Spleen (tissue), 11 donors: ENCODE results near the gene SPACDR. TPM values are rescaled to one million over a fixed set of nuclear protein-coding genes. Genes with fewer than 3 reads are reported as not detected.

Experiments used
- DNase-seq: peaks from one replicate; pipeline ENCODE4 v3.0.0-alpha.2; 2020
- H3K27ac ChIP-seq, 8 donors: fragments of 200-600 bp; sonication (generic) in 7 of 8; 1 replicate in 4 of 8; 2 replicates in 4 of 8; pipeline versions ENCODE4 v1.5.0 to v1.8.0; 2016 to 2021; ENCODE audit warnings: inconsistent platforms in 4 of 8, mild to moderate bottlenecking in 4 of 8, moderate library complexity in 1 of 8
- H3K27me3 ChIP-seq, 7 donors: fragments of 200-600 bp; sonication (generic) in 6 of 7; replicated peaks in 1 of 7; 1 replicate in 4 of 7; 2 replicates in 3 of 7; pipeline versions ENCODE4 v1.5.0 to v1.8.0; 2016 to 2021; ENCODE audit warnings: inconsistent platforms in 3 of 7, mild to moderate bottlenecking in 1 of 7
- H3K36me3 ChIP-seq, 6 donors: fragments of 200-600 bp; sonication (generic) in 5 of 6; 1 replicate in 4 of 6; 2 replicates in 2 of 6; pipeline versions ENCODE4 v1.5.0 to v1.8.0; 2016 to 2021; ENCODE audit warnings: inconsistent platforms in 2 of 6
- H3K4me1 ChIP-seq, 6 donors: fragments of 200-600 bp; sonication (generic) in 5 of 6; 1 replicate in 3 of 6; 2 replicates in 3 of 6; pipeline versions ENCODE4 v1.5.0 to v1.8.0; 2016 to 2021; ENCODE audit warnings: inconsistent platforms in 3 of 6
- H3K4me3 ChIP-seq, 8 donors: fragments of 200-600 bp; sonication (generic) in 7 of 8; 1 replicate in 4 of 8; 2 replicates in 4 of 8; pipeline versions ENCODE4 v1.5.0 to v1.8.0; 2016 to 2021; ENCODE audit warnings: inconsistent platforms in 4 of 8, mild to moderate bottlenecking in 4 of 8, moderate library complexity in 2 of 8
- H3K9me3 ChIP-seq, 8 donors: fragments of 200-600 bp; sonication (generic) in 7 of 8; 1 replicate in 4 of 8; 2 replicates in 4 of 8; pipeline versions ENCODE4 v1.5.0 to v1.8.0; 2016 to 2021; ENCODE audit warnings: inconsistent platforms in 4 of 8
- CTCF ChIP-seq, 11 experiments: fragments of 200-600 bp in 7 of 11; fragments of 450-650 bp in 4 of 11; sonication (generic) in 4 of 11; IDR thresholded peaks in 8 of 11; conservative IDR thresholded peaks in 3 of 11; 1 replicate in 7 of 11; 2 replicates in 4 of 11; pipeline versions ENCODE4 v1.4.0 to v1.8.0; 2016 to 2021; ENCODE audit warnings: antibody characterized with exemption in 11 of 11, inconsistent platforms in 4 of 11, mild to moderate bottlenecking in 1 of 11
- POLR2A ChIP-seq, 3 donors: fragments of 450-650 bp; IDR thresholded peaks; one replicate each; pipeline ENCODE4 v1.5.1; 2017; ENCODE audit warnings: antibody characterized with exemption in 3 of 3, mild to moderate bottlenecking in 1 of 3
- POLR2AphosphoS5 ChIP-seq, 3 donors: sonication (generic); formaldehyde crosslinking; IDR thresholded peaks; one replicate each; pipeline ENCODE4 v1.5.1; 2017; ENCODE audit warnings: antibody characterized with exemption in 3 of 3
- WGBS, 5 donors: extraction: QIAGEN DNeasy Blood & Tissue Kit in 3 of 5; methylation state at CpG; one replicate each; pipeline versions ENCODE4 v1.1.5 to v1.1.7; 2013 to 2018; 5-methylcytosine and 5-hydroxymethylcytosine counted together
- intact Hi-C: fragments of 100-400 bp; cut with DNase I; formaldehyde crosslinking; loops from one replicate; pipeline ENCODE4 v1.15.0; 2023; ENCODE audit warnings: low total_unique reads
- polyA plus RNA-seq, 3 donors: library from polyadenylated mRNA; stranded (reverse); fragments of 200-250 nt; gene quantifications; one replicate each; pipeline ENCODE4 v1.2.1, GENCODE V29; 2013
- total RNA-seq, 7 donors: library from RNA; depleted of rRNA in 3 of 7; stranded (reverse); fragments of >200 nt in 3 of 7; fragmentation: NEBNext Ultra II Directional in 4 of 7; extraction: Animal tissue kit (Norgen Biotek cat#: 25700) in 4 of 7; gene quantifications; one replicate each; pipeline versions ENCODE4 v1.1.0 to v1.2.1, GENCODE V29; 2016 to 2021
- donor health status: healthy with polysubstance abuse.
- donor health status: DM: no; HTN: no; CAD: no; lungs with moderate emphysema.
- donor health status: DM: no; HTN: no; CAD: no.
- donor health status: Bipolar disorder and iron deficiency.
- donor health status: healthy.
- donor health status: DM: no; HTN: no; CAD: no.
- donor health status: DM: yes; HTN: yes; CAD: no.

SPACDR gene
- total and polyA plus RNA-seq, 10 donors = 0.65 to 4.6 (median 1.7) TPM; not detected in 2

GRCh38 chr7:100483722-100484672 lies 19.9 kb upstream of the SPACDR start, which contains the start of gene NYAP1:
Gene NYAP1, plus strand, starts transcription at chr7:100483927. Its CDS starts 1,385 bp downstream, at chr7:100485312.
- Histone ChIP-seq H3K4me1 (peaks cover 13 to 51% (median 26%) of the 10 kb centered on the region in 6 donors), H3K9me3 (no peaks in the 10 kb centered on the region), H3K4me3 (peak within 1 kb of the TSS; percentile 43 to 85 (median 52)), H3K36me3 (no peaks in the 10 kb centered on the region), H3K27ac (peak within 1 kb of the TSS in 5 of 8 donors; percentile 38 to 68 (median 45)), H3K27me3 (peaks cover 0 to 7% (median 0%) of the 10 kb centered on the region in 7 donors)
- DNase-seq = no peak
- WGBS, 5 donors = 23 to 43% (median 29%) methylated on average over 24 to 45 of the region's 45 CpGs
- TF ChIP-seq CTCF (IDR thresholded peaks at IDR 0.05 in 8 of 11, conservative IDR thresholded peaks at IDR 0.05 in 3 of 11) = no peak
- TF ChIP-seq POLR2AphosphoS5 (IDR thresholded peaks at IDR 0.05) = no peak
- no peak for TF ChIP-seq POLR2A (IDR thresholded peaks at IDR 0.05)
- intact Hi-C loops = no loop called here

- H3K27me3 ChIP-seq = peaks cover 0 to 7% (median 0%) of the 10 kb centered on the region in 7 donors
- H3K36me3 ChIP-seq = no peaks in the 10 kb centered on the region
- 0 to 1% (median 1%) methylated on average over 17 to 79 of the region's 79 CpGs for WGBS, 5 donors
- intact Hi-C loops = no loop called here
- peaks cover 13 to 51% (median 26%) of the 10 kb centered on the region in 6 donors for H3K4me1 ChIP-seq
- peak; percentile 95 for DNase-seq
- peak overlapping the region in 5 of 8 donors; percentile 38 to 68 (median 45) for H3K27ac ChIP-seq
- H3K9me3 ChIP-seq = no peaks in the 10 kb centered on the region
- H3K4me3 ChIP-seq = peak overlapping the region; percentile 43 to 85 (median 52)
- TF ChIP-seq CTCF (IDR thresholded peaks at IDR 0.05 in 8 of 11, conservative IDR thresholded peaks at IDR 0.05 in 3 of 11) = peak; percentile 57 to 99 (median 97)
- no peak for TF ChIP-seq POLR2A (IDR thresholded peaks at IDR 0.05)
- peak in 2 of 3 donors; percentile 59 to 74 for TF ChIP-seq POLR2AphosphoS5 (IDR thresholded peaks at IDR 0.05)
These were observed 19.1 kb upstream of the SPACDR start for GRCh38 chr7:100483090-100483721.

GRCh38 chr7:100482728-100483089 lies 18.6 kb upstream of the SPACDR start:
- WGBS, 5 donors = 36 to 53% (median 45%) methylated on average over 11 to 14 of the region's 14 CpGs
- TF ChIP-seq POLR2A (IDR thresholded peaks at IDR 0.05) (no peak), CTCF (IDR thresholded peaks at IDR 0.05 in 8 of 11, conservative IDR thresholded peaks at IDR 0.05 in 3 of 11) (no peak), POLR2AphosphoS5 (IDR thresholded peaks at IDR 0.05) (no peak)
- Histone ChIP-seq H3K4me1 (peaks cover 13 to 54% (median 27%) of the 10 kb centered on the region in 6 donors), H3K36me3 (no peaks in the 10 kb centered on the region), H3K27ac (peak overlapping the region in 4 of 8 donors; percentile 5 to 62 (median 44)), H3K27me3 (peaks cover 0 to 7% (median 0%) of the 10 kb centered on the region in 7 donors), H3K4me3 (peak overlapping the region; percentile 43 to 85 (median 52)), H3K9me3 (no peaks in the 10 kb centered on the region)
- intact Hi-C loops = no loop called here
- DNase-seq = no peak
